H1 (cell line): ENCODE data around the gene APOC3. TPM values are rescaled to one million over a fixed set of nuclear protein-coding genes. Genes with fewer than 3 reads are reported as not detected.

Experiments
- BCL11A ChIP-seq, 2 experiments: IDR thresholded peaks; one replicate each; pipeline ENCODE4 v1.6.1; 2011; ENCODE audit warnings: low read depth in 2 of 2, low read length in 2 of 2, mild to moderate bottlenecking in 2 of 2
- CBX8 ChIP-seq: fragments of 300-800, 300-1000 bp; sonication (generic); IDR thresholded peaks from 2 replicates; pipeline ENCODE4 v1.7.1; 2016; ENCODE audit warnings: low read depth, low read length, borderline replicate concordance
- CEBPB ChIP-seq: IDR thresholded peaks from 2 replicates; pipeline ENCODE4 v1.6.1; 2012; ENCODE audit warnings: low read depth, low read length
- CHD7 ChIP-seq: fragments of 300-600 bp; sonication (generic); IDR thresholded peaks from 2 replicates; pipeline ENCODE4 v1.7.1; 2012; ENCODE audit warnings: low read length, moderate library complexity, mild to moderate bottlenecking, inconsistent platforms; ENCODE audit not compliant: insufficient replicate concordance
- GABPA ChIP-seq: IDR thresholded peaks from 2 replicates; pipeline ENCODE4 v1.6.1; 2011; ENCODE audit warnings: mild to moderate bottlenecking, low read length, moderate library complexity, borderline replicate concordance; ENCODE audit not compliant: insufficient read depth
- RXRA ChIP-seq: IDR thresholded peaks from 2 replicates; pipeline ENCODE4 v1.6.1; 2011; ENCODE audit warnings: low read depth, mild to moderate bottlenecking, low read length, moderate library complexity; ENCODE audit not compliant: insufficient read depth
- SIN3A ChIP-seq, 2 experiments: IDR thresholded peaks in 1 of 2; conservative IDR thresholded peaks in 1 of 2; 2 replicates each; pipeline ENCODE4 v1.6.1; 2011 to 2012; ENCODE audit warnings: low read length in 2 of 2, improper control_type of control experiment in 1 of 2, low read depth in 1 of 2, mild to moderate bottlenecking in 1 of 2
- SIX5 ChIP-seq: IDR thresholded peaks from 2 replicates; pipeline ENCODE4 v1.6.1; 2011; ENCODE audit warnings: mild to moderate bottlenecking, low read depth, low read length
- USF2 ChIP-seq: IDR thresholded peaks from 2 replicates; pipeline ENCODE4 v1.6.1; 2011; ENCODE audit warnings: low read length, improper control_type of control experiment
- polyA plus RNA-seq, 7 experiments: library from polyadenylated mRNA; depleted of rRNA in 3 of 7; stranded (reverse) in 5 of 7; unstranded in 2 of 7; fragments of >200 nt in 5 of 7; fragments of 200-250 nt in 2 of 7; gene quantifications; 1 replicate in 5 of 7; 2 replicates in 1 of 7; 4 replicates in 1 of 7; pipeline versions ENCODE4 v1.2.1 to v1.2.3, GENCODE V29; 2011 to 2013; ENCODE audit warnings: missing spikeins in 2 of 7, mixed read lengths in 2 of 7
- total RNA-seq: library from RNA; stranded (reverse); fragmentation: NEBNext Ultra II Directional; extraction: Animal tissue kit (Norgen Biotek cat#: 25700); gene quantifications from 2 replicates; pipeline ENCODE4 v1.2.1, GENCODE V29; 2021

The APOC3 gene
- total and polyA plus RNA-seq, 2 of the 8 experiments (the other 6 are each of a cell fraction or from before 2014, with no cell fraction given), result not detected

- TF ChIP-seq CHD7, result no peak
- TF ChIP-seq GABPA, result no peak
- no peak for TF ChIP-seq CBX8
- no peak for TF ChIP-seq BCL11A (IDR thresholded peaks at IDR 0.05; ENCODE audit: low read depth in 2 of 2, low read length in 2 of 2)
- no peak for TF ChIP-seq USF2
- no peak for TF ChIP-seq CEBPB
- no peak for TF ChIP-seq SIN3A (conservative IDR thresholded peaks at IDR 0.05 in 1 of 2, IDR thresholded peaks at IDR 0.05 in 1 of 2; ENCODE audit: low read depth in 1 of 2, low read length in 2 of 2)
- TF ChIP-seq SIX5, result no peak
- no peak for TF ChIP-seq RXRA
Observed at GRCh38 chr11:116861539-116861938, 31.8 kb downstream of the APOC3 start (continued).
